PC-9 (cell line): ENCODE measurements around the gene HMOX2. TPM values are rescaled to one million over a fixed set of nuclear protein-coding genes. Genes with fewer than 3 reads are reported as not detected.

ENCODE experiments used
- BruUV-seq: library from RNA; stranded (reverse); fragments of 400-500 nt; replicated peaks from 2 replicates; lab custom pipeline; 2021; lab: Mats Ljungman, UMichigan
- CTCF ChIA-PET: fragments of 300-600 bp; sonication (Branson Sonifier 250); formaldehyde crosslinking; loops from one replicate; lab custom pipeline; 2022; ENCODE audit warnings: antibody characterized with exemption; lab: Charles Lee
- POLR2A ChIA-PET: fragments of 300-600 bp; sonication (Branson Sonifier 250); formaldehyde crosslinking; loops from one replicate; lab custom pipeline; 2022; ENCODE audit warnings: antibody characterized with exemption; ENCODE audit not compliant: unreplicated experiment; lab: Charles Lee
- DNase-seq, 2 experiments: peaks; one replicate each; pipeline versions ENCODE4 v3.0.0 to v3.0.0-alpha.2; 2015 to 2022; ENCODE audit warnings: mixed read lengths in 1 of 2
- H2AFZ ChIP-seq: fragments of 200-600 bp; sonication (generic); 2 replicates; pipeline ENCODE4 v1.8.1; 2017; ENCODE audit warnings: antibody characterized with exemption
- H3F3A ChIP-seq: fragments of 200-600 bp; sonication (generic); 2 replicates; pipeline ENCODE4 v1.8.1; 2017; ENCODE audit warnings: antibody characterized with exemption, mild to moderate bottlenecking, low read depth; ENCODE audit not compliant: insufficient read depth
- H3K27ac ChIP-seq: fragments of 200-600 bp; sonication (generic); 2 replicates; pipeline ENCODE4 v1.6.1; 2016; ENCODE audit warnings: mixed run types
- H3K27me3 ChIP-seq: fragments of 200-600 bp; sonication (generic); 2 replicates; pipeline ENCODE4 v1.6.1; 2016; ENCODE audit warnings: low read depth, mixed run types; ENCODE audit not compliant: insufficient read depth
- H3K36me3 ChIP-seq: fragments of 200-600 bp; sonication (generic); 2 replicates; pipeline ENCODE4 v1.6.1; 2016; ENCODE audit warnings: low read depth, mixed run types
- H3K4me1 ChIP-seq: fragments of 200-600 bp; sonication (generic); replicated peaks from 2 replicates; pipeline ENCODE4 v1.6.1; 2016; ENCODE audit warnings: mixed run types; ENCODE audit not compliant: insufficient read depth
- H3K4me2 ChIP-seq: fragments of 200-600 bp; sonication (generic); 2 replicates; pipeline ENCODE4 v1.6.1; 2017; ENCODE audit warnings: mixed run types
- H3K4me3 ChIP-seq: fragments of 200-600 bp; sonication (generic); 2 replicates; pipeline ENCODE4 v1.6.1; 2016; ENCODE audit warnings: mixed run types
- H3K79me2 ChIP-seq: fragments of 200-600 bp; sonication (generic); 2 replicates; pipeline ENCODE4 v1.6.1; 2017; ENCODE audit warnings: low read depth, mixed run types
- H3K9me2 ChIP-seq: fragments of 200-600 bp; sonication (generic); 2 replicates; pipeline ENCODE4 v1.8.1; 2017; ENCODE audit warnings: mild to moderate bottlenecking; ENCODE audit not compliant: insufficient read depth
- H3K9me3 ChIP-seq: fragments of 200-600 bp; sonication (generic); 2 replicates; pipeline ENCODE4 v1.8.1; 2016; ENCODE audit warnings: low read depth; ENCODE audit not compliant: insufficient read depth
- H4K20me1 ChIP-seq: fragments of 200-600 bp; sonication (generic); 2 replicates; pipeline ENCODE4 v1.8.1; 2017; ENCODE audit not compliant: insufficient read depth
- CTCF ChIP-seq: fragments of 200-600 bp; sonication (generic); conservative IDR thresholded peaks from 2 replicates; pipeline ENCODE4 v1.6.1; 2017; ENCODE audit warnings: mixed run types, antibody characterized with exemption, mild to moderate bottlenecking, moderate library complexity
- EZH2 ChIP-seq: fragments of 200-600 bp; sonication (generic); IDR thresholded peaks from 2 replicates; pipeline ENCODE4 v1.8.0; 2017; ENCODE audit warnings: antibody characterized with exemption, low read depth
- intact Hi-C: fragments of 100-400 bp; cut with micrococcal nuclease; formaldehyde crosslinking; loops from one replicate; pipeline ENCODE4 v1.10.0; 2022; ENCODE audit not compliant: unreplicated experiment
- total RNA-seq: library from RNA; stranded (reverse); gene quantifications from 2 replicates; pipeline ENCODE4 v1.2.3, GENCODE V29; 2021

HMOX2 gene
- total RNA-seq, 1 experiment from 2014 or later, result 68.1 TPM

- Histone ChIP-seq H3K79me2 (no peaks in the 10 kb centered on the region), H3K9me3 (no peaks in the 10 kb centered on the region), H3K4me1 (no peaks in the 10 kb centered on the region), H2AFZ (no peak overlapping the region), H4K20me1 (peaks cover 9% of the 10 kb centered on the region), H3F3A (no peaks in the 10 kb centered on the region; the same call in 1 of the 2 replicates), H3K9me2 (no peaks in the 10 kb centered on the region), H3K27ac (no peak overlapping the region), H3K4me2 (no peak overlapping the region), H3K36me3 (peaks cover 13% of the 10 kb centered on the region; the same call in 1 of the 2 replicates), H3K4me3 (no peak overlapping the region), H3K27me3 (no peaks in the 10 kb centered on the region)
- TF ChIP-seq EZH2 (no peak), CTCF (no peak)
- no peak for DNase-seq
- no TSS peak for BruUV-seq
- intact Hi-C loops, result no loop called here
- POLR2A ChIA-PET, result no interaction called here
- CTCF ChIA-PET, result no interaction called here
Observed at GRCh38 chr16:4450430-4450829, 25.8 kb upstream of the HMOX2 start.

GRCh38 chr16:4450931-4451519 lies 25.2 kb upstream of the HMOX2 start:
- Histone ChIP-seq H3K36me3 (peaks cover 13% of the 10 kb centered on the region; the same call in 1 of the 2 replicates), H3K4me2 (no peak overlapping the region), H2AFZ (no peak overlapping the region), H3K27me3 (no peaks in the 10 kb centered on the region), H3K9me3 (no peaks in the 10 kb centered on the region), H3K27ac (no peak overlapping the region), H3F3A (peaks cover 6% of the 10 kb centered on the region; the same call in 1 of the 2 replicates), H3K9me2 (no peaks in the 10 kb centered on the region), H4K20me1 (peaks cover 9% of the 10 kb centered on the region), H3K4me3 (no peak overlapping the region), H3K4me1 (no peaks in the 10 kb centered on the region), H3K79me2 (no peaks in the 10 kb centered on the region)
- POLR2A ChIA-PET, result no interaction called here
- intact Hi-C loops, result no loop called here
- CTCF ChIA-PET, result interaction anchor here (0.6 kb wide), 1 partner anchor 21 kb away, joined by 4 read pairs; no protein-coding TSS in a partner anchor
- no peak for DNase-seq
- no peak for TF ChIP-seq CTCF
- TF ChIP-seq EZH2, result no peak
- no TSS peak for BruUV-seq

DNA sequence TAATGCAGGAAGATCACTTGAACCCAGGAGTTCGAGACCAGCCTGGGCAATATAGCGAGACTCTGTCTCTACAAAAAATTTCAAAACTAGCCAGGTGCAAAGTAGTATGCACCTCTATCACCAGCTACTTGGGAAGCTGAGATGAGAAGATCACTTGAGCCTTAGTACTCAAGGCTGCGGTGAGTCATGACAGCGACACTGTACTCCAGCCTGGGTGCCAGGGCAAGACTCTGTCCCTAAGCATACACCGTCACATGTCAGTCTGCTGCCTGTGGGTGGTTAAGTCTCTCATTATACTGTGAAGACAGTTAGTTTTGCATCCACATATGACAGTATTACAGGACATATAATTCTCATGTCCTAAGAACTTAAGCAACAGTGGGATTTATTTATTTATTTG lies 23.5 kb upstream of the HMOX2 start:
- ChIA-PET CTCF (no interaction called here), POLR2A (no interaction called here)
- Histone ChIP-seq H4K20me1 (peaks cover 9% of the 10 kb centered on the region), H3K36me3 (0 out of 2 replicates have a peak, but pooled peaks cover 13% of the 10 kb centered on the region), H3K27ac (no peak overlapping the region), H3K9me2 (no peaks in the 10 kb centered on the region), H3K4me1 (no peaks in the 10 kb centered on the region), H3K4me3 (no peak overlapping the region), H3F3A (peaks cover 20% of the 10 kb centered on the region), H3K9me3 (no peaks in the 10 kb centered on the region), H3K79me2 (no peaks in the 10 kb centered on the region), H2AFZ (no peak overlapping the region), H3K4me2 (no peak overlapping the region), H3K27me3 (no peaks in the 10 kb centered on the region)
- no peak for TF ChIP-seq EZH2
- no peak for TF ChIP-seq CTCF
- DNase-seq, result no peak
- intact Hi-C loops, result no loop called here
- no TSS peak for BruUV-seq
